ENCODE measurements around the gene AKNA. TPM values are rescaled to one million over a fixed set of nuclear protein-coding genes. Genes with fewer than 3 reads are reported as not detected.

Gene AKNA
- total RNA-seq, 2 donors from 2014 or later: 204 to 246 TPM

Other genes with a start within 250 kb of the AKNA start
- 1 to 10 TPM; 1.3 to 2.4 TPM for gene COL27A1, start 232.4 kb downstream of the AKNA start, total RNA-seq
- gene ORM1, start 64.9 kb downstream of the AKNA start, total RNA-seq: not detected
- gene ORM2, start 58.1 kb downstream of the AKNA start, total RNA-seq: not detected
- gene WHRN, start 117.5 kb upstream of the AKNA start, total RNA-seq: 1 to 10 TPM; 7.1 to 8.6 TPM
- gene ATP6V1G1, start 199.8 kb upstream of the AKNA start, total RNA-seq: 10 to 100 TPM; 37.3 to 39.4 TPM
- 10 to 100 TPM; 36.0 to 39.2 TPM for gene TMEM268, start 223.3 kb upstream of the AKNA start, total RNA-seq